ENCODE measurements around the gene ZNF467.

Gene ZNF467

DNA sequence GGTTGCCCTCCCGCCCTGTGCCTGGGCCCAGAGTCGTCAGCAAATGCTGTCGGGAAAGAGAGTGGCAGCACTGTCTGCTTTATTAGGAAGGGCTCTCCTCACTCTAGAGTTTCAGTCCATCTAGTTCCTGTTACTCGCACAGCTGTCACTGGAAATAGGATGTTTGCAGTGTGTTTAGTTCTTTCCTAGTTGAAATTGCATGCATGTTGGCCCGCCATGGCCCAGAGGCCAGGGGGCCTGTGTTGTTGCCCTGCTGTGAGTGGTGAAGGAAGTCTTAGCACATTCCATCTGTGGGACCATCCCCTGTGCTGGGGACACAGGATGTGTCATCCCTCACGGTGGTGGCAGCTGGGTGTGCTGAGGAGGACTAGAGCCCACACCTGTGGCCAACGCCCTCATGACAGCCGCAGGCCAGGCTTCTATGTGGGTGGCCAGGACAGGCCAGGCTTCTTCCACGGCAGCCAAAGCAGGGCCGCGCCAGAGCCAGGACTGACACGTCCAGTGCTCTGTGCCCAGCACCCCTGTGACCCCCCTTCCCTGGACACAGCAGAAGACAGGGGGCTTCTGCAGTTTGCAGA lies 45.4 kb downstream of the ZNF467 start:
- DNase-seq, result no peak
- no peak for ATAC-seq

DNA sequence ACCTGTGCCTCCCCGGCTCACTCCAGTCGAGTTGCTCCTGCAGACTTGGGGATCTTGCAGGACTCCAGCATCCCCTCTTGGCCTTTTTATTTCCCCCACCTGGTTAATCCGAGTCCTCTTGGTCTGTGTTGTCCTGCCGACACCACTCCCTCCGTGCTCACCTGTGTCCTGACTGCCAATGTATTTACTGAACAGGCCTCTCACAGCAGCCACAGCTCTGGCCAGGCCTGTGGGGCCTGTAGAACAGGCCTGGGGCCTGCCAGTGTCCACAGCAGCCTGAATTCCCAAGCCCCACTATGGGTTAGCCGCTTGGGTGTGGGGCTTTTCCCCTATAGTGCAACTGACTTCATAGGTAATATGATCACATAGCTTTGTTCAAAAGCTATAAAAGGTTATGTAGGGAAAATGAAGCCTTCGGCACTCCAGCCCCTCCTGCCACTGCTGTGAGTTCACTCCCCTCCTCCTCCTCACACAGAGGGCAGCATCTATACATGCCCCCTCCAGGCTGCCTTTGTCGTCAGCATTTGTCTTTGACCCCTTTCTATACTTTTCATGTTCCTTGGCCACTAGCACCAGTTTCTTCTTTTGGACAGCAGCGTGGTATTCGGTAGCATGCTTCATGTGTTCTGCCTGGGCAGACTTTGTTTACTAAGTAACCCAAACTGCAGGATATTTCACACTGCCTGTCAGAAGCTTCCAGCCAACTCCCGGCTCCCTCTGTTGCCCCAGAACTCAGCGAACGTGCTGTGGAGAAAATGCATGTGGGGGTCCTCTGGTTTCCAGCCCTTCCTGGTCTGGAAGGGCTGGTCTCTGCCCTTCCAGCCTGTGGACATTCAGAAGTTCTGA lies 46.1 kb downstream of the ZNF467 start:
- DNase-seq, result no peak
- no peak for ATAC-seq

GRCh38 chr7:149725916-149726315 lies 47.5 kb downstream of the ZNF467 start:
- no peak for DNase-seq

GRCh38 chr7:149725426-149725821 lies 48.0 kb downstream of the ZNF467 start:
- ATAC-seq, result no peak
- DNase-seq, result no peak

More at GRCh38 chr7:149725916-149726315, 47.5 kb downstream of the ZNF467 start:
- ATAC-seq, result no peak

- DNase-seq, result no peak
- ATAC-seq, result no peak
Observed at GRCh38 chr7:149724661-149725425, 48.5 kb downstream of the ZNF467 start.

- no peak for ATAC-seq
- DNase-seq, result no peak
Observed at GRCh38 chr7:149723795-149724495, 49.4 kb downstream of the ZNF467 start.

- DNase-seq (no peak), ATAC-seq (no peak)
Observed at GRCh38 chr7:149723082-149723767, 50.2 kb downstream of the ZNF467 start.

DNA sequence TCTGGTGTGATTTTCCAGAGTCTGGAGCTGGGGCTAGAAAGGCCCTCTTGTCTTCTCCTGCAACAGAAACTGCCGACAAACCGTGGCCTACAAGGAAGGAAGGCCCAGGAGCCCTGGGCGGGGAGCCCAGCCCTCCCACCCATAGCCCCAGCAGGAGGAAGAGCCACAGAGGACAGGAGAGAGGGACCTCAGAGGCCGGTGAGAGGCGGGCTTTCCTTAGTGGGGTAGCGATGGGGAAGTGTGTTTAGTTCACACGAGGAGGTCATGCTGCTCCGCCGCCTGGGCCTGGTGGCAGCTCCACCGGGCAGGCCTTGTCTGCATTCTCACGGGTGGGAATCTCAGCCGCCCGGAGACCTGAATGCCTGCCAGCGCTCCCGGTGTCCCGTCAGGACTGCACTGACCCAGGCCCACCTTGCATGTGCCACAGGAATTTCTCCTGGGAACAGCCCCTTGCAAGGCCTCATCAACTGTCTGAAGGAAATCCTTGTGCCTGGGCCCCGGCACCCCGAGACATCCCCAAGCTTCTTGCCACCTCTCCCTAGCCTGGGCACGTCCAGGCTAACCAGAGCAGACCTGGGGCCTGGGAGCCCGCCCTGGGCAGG lies 50.9 kb downstream of the ZNF467 start:
- ATAC-seq (no peak), DNase-seq (no peak)

- ATAC-seq (no peak), DNase-seq (no peak)
Observed at GRCh38 chr7:149721084-149721601, 52.2 kb downstream of the ZNF467 start.

- ATAC-seq, result no peak
- no peak for DNase-seq
Observed at GRCh38 chr7:149720372-149721083, 52.9 kb downstream of the ZNF467 start.

DNA sequence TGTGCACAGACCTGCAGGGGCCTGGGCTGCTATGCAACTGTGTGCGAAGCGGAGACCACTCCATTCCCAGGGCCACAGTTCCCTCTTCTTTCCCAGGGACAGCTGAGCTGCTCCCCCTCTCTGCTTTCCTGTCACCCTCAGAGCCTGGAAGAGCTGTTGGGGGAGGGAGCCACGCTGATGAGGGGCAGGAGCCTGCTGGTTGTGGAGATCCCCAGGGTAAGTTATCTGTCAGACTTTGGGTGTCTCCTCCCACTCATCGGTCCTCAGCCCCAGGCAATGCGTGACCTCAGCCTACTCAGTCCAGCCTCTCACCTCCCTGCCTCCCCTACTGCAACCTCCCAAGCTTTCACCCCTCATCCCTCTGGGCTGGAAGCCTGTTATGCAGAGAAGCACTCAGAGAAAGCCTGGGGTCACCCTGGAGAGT lies 53.5 kb downstream of the ZNF467 start:
- peak; percentile 28 for ATAC-seq
- no peak for DNase-seq

DNA sequence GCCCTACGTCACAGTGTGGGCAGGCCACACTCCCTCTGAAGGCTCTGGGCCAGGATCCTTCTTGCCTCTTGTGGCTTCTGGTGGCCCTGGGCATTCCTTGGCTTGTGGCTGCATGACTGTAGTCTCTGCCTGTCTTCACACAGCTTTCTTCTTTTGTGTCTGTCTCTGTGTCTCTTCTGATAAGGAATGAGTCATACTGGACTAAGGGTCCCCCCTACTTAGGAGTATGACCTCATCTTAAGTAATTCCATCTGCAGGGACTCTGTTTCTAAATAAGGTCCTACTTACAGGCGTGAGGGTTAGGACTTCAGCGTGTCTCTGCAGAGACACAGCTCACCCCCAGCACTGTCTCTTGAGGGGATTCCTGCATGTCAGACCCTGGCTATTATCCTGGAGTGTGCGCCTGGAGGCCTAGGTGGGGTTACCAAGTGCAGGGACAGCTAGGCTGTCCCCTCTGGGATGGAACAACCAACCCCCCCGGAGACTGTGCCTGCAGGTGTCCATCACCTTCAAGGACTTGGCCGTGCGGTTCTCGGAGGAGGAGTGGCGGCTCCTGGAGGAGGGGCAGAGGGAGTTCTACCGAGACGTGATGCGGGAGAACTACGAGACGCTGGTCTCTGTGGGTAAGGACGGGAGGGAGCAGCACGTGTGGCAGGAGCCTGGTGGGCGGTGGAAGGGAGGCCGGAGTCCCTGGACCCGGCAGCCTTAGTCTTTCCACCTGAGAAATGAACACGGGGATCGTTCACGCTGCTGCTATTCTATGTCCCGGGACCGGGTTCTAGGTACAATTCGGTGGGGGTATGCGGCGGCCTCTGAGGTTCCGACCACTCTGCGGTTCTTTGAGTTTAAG lies 54.1 kb downstream of the ZNF467 start:
- ATAC-seq (no peak), DNase-seq (no peak)

- ATAC-seq, result no peak
- DNase-seq, result no peak
Observed at GRCh38 chr7:149718730-149719049, 54.7 kb downstream of the ZNF467 start.

DNA sequence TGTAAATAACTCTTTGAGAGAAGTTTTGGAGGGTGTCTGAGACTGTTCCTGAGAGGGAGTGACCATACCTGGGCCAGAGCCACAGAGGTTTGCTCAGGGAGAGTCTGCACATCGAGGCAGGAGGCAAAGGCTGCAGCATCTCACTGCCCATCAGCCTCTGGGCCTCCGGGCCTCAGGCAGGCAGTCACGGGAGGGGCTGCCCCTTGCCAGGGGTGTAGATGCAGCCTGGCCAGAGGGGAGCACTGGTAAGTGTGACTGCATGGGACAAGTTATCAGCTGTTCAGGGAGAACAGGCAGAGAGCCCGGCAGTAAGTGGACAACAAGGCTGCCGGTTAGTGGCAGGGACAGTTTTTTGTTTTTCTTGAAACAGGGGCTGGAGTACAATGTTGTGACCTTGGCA lies 55.9 kb downstream of the ZNF467 start:
- no peak for ATAC-seq
- no peak for DNase-seq

DNA sequence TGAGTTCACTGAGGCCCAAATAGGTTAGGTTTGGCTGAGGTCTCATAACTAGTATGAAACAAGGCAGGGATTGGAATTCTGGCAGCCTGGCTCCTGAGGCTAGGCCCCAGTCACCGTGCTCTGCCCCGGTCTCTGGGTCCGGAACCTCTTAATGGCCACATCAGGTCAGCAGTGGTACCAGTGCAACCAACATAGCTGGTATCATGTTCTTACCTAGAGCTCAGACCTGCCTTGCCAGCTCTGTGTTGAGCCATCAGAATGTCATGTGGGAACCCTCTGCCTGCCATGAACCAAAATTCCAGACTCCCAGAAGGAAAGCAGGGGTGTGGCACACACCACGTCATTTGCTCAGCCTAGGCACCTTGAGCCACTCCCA lies 56.5 kb downstream of the ZNF467 start:
- DNase-seq (no peak), ATAC-seq (no peak)

DNA sequence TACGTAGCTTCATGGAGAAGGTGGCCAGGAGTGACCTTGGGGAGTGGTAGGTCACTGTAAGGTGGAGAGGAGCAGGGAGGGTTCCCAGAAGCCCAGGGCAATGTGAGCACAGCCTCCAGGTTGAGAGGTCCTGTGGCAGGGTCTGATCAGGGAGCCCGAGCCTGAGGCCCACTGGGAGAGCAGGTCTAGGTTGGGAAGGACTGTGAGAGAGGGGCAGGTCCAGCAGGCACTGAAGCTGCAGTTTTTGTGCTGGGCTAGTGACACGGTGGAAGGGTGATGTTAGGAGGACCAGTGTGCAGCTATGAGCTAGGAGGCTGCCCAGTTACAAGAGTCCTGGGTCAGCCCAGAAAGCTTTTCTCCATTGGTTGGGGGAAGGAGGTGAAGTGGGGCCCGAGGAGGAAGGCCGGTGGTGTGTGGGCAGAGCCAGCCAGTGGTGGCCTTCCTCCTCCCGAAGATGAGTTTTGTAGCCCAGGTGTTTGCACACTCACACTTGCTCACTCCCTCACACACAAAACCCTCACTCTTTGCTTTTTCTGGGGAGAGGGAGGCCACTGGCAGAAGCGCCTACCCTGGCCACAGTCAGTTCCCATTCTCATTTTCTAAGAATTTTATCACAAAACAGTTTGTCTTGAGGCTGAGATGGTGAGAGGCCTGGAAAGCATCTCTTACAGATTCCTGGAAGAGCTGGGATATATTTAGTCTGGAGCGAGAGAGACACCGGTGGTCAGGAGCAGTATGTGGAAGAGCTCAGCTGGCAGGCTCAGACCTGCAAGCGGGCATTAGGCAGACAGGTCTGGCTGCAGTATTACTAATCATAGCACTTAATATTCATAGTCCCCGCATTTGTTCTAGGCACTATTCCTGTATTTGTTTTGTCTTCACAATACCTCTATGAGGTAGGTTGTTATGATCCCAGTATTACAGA lies 57.1 kb downstream of the ZNF467 start:
- DNase-seq (no peak), ATAC-seq (no peak)

- DNase-seq (no peak), ATAC-seq (no peak)
Observed at GRCh38 chr7:149715476-149715875, 57.9 kb downstream of the ZNF467 start.

DNA sequence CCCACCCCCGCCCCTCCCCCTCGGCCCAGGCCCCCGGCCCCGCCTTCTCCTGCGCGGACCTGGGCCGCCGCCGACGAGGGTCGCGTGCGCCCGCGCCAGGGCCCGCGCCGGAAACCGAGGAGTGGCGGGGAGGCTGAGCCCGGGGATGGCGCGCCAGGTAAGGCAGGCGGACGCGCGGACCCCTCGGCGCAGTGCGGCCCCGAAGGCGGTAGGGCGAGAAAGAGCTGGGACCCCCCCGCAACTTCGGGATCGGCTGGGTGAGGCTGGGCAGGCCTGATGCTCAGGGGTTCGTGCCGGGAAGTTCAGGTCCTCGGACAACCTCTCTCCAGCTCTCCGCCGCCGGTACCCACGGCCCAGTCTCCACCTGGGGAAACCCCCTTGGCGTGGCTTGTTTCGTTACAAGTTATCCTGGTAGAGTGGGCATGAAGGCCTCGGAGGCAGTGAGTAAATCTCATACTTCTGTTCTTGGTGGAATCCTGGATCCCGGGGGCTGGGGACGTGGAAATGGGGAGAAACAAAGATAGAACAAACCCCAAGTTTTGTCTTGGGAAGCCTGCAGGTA lies 58.4 kb downstream of the ZNF467 start:
- DNase-seq (no peak), ATAC-seq (peak; percentile 8)
